Testis (tissue), 3 donors: Measurements from ENCODE around the gene PLOD1. TPM values are rescaled to one million over a fixed set of nuclear protein-coding genes. Genes with fewer than 3 reads are reported as not detected.
A peak's percentile ranks its signal among the peaks of the same experiment; 100 is the strongest.

Experiments
- DNase-seq: peaks from one replicate; pipeline ENCODE4 v3.0.0-alpha.2; 2019
- H3K27ac ChIP-seq, 2 donors: fragments of 200-600 bp; sonication (generic); one replicate each; pipeline ENCODE4 v1.5.1; 2019
- H3K27me3 ChIP-seq: fragments of 200-600 bp; sonication (generic); one replicate; pipeline ENCODE4 v1.5.1; 2019
- H3K36me3 ChIP-seq: fragments of 200-600 bp; sonication (generic); one replicate; pipeline ENCODE4 v1.5.1; 2017; ENCODE audit warnings: low read depth; ENCODE audit errors: missing control alignments
- H3K4me1 ChIP-seq: fragments of 200-600 bp; sonication (generic); one replicate; pipeline ENCODE4 v1.5.1; 2019
- H3K4me3 ChIP-seq, 2 donors: fragments of 200-600 bp; sonication (generic); one replicate each; pipeline ENCODE4 v1.5.1; 2017 to 2019
- H3K9me3 ChIP-seq: fragments of 200-600 bp; sonication (generic); one replicate; pipeline ENCODE4 v1.5.1; 2017
- CTCF ChIP-seq, 3 experiments: fragments of 450-650 bp in 2 of 3; fragments of 200-600 bp in 1 of 3; sonication (generic) in 1 of 3; IDR thresholded peaks; one replicate each; pipeline ENCODE4 v1.5.1; 2016 to 2019; ENCODE audit warnings: antibody characterized with exemption in 3 of 3, mild to moderate bottlenecking in 2 of 3, moderate library complexity in 1 of 3
- POLR2A ChIP-seq: fragments of 450-650 bp; IDR thresholded peaks from one replicate; pipeline ENCODE4 v1.6.1; 2017; ENCODE audit warnings: antibody characterized with exemption, mild to moderate bottlenecking, moderate library complexity
- WGBS, 2 donors: methylation state at CpG; one replicate each; pipeline ENCODE4 v1.1.5; 2018; 5-methylcytosine and 5-hydroxymethylcytosine counted together
- intact Hi-C: fragments of 100-400 bp; cut with DNase I; formaldehyde crosslinking; loops from one replicate; pipeline ENCODE4 v1.15.1; 2023; ENCODE audit warnings: low total_unique reads
- polyA plus RNA-seq: library from polyadenylated mRNA; stranded (reverse); fragments of 350-450 nt; fragmentation: Illumina TruSeq; extraction: RNeasy Lipid Tissue Mini Kit (QIAGEN cat#74804); gene quantifications from one replicate; pipeline ENCODE4 v1.2.3, GENCODE V29; 2014; ENCODE audit warnings: low read depth, low replicate concordance; ENCODE audit not compliant: insufficient read depth
- total RNA-seq, 2 donors: library from RNA; depleted of rRNA; stranded (reverse); fragments of >200 nt; gene quantifications; one replicate each; pipeline ENCODE4 v1.2.3, GENCODE V29; 2016

The PLOD1 gene
- total and polyA plus RNA-seq, 3 donors from 2014 or later, result 33.1 to 62.0 (median 41.3) TPM

DNA sequence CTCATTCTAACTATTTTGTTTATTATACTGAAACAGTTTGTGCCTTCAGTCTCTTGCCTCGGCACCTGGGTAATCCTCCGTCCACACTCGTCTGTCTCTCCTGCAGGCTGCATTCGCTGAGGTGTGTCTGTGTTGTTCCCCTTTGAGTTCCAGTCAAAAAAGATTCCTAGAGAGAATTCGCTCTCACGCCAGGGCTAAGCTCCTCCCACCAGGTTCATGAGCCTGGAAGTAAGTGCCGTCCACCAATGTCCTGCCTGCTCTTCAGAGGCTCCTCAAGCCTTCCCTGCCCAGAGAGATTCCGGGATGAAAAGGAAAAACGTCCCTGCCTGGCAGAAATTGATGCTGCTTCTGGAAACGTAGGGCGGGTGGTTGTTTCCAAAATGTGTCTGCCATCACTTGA is 21.2 kb upstream of the PLOD1 start:
- intact Hi-C loops, result no loop called here

DNA sequence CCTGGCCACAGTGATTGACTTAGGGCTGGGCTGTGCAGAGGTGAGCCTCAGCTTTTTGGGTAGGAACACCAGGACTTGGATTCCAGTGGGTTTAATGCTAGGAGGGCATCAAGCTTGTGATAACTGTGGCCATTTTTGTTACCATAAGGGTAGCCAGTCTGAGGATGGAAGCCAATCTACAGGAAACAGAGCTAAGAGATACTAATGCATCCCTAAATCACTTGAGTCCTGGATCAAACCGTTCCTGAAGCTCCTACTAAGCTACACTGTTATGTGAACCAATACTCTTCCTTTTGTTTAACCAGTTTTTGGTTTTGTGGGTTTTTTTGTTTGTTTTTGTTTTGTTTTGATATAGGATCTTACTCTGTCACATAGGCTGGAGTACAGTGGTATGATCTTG is 20.5 kb upstream of the PLOD1 start:
- Histone ChIP-seq H3K4me3 (no peak overlapping the region), H3K27me3 (no peaks in the 10 kb centered on the region), H3K4me1 (peaks cover 29% of the 10 kb centered on the region), H3K9me3 (no peaks in the 10 kb centered on the region), H3K36me3 (no peaks in the 10 kb centered on the region), H3K27ac (peak overlapping the region in 1 of 2 donors; percentile 17)
- 76 to 86% methylated on average over 1 of the region's 1 CpG for WGBS, 2 donors
- intact Hi-C loops, result no loop called here
- no peak for DNase-seq
- TF ChIP-seq POLR2A (no peak), CTCF (IDR thresholded peaks at IDR 0.05) (no peak)

More for the DNA sequence above, 21.2 kb upstream of the PLOD1 start:
- H3K4me1 ChIP-seq, result peaks cover 22% of the 10 kb centered on the region
- no peak overlapping the region for H3K4me3 ChIP-seq
- peak overlapping the region; percentile 17 to 65 for H3K27ac ChIP-seq
- TF ChIP-seq POLR2A (no peak), CTCF (IDR thresholded peaks at IDR 0.05) (no peak)
- WGBS, 2 donors, result 42 to 46% methylated on average over 11 of the region's 11 CpGs
- no peaks in the 10 kb centered on the region for H3K27me3 ChIP-seq
- peak; percentile 37 for DNase-seq
- H3K36me3 ChIP-seq, result no peaks in the 10 kb centered on the region
- H3K9me3 ChIP-seq, result no peaks in the 10 kb centered on the region

GRCh38 chr1:11918799-11919519 is 15.6 kb upstream of the PLOD1 start:
- Histone ChIP-seq H3K27me3 (no peaks in the 10 kb centered on the region), H3K9me3 (no peaks in the 10 kb centered on the region), H3K36me3 (no peaks in the 10 kb centered on the region), H3K27ac (peak overlapping the region in 1 of 2 donors; percentile 11), H3K4me3 (no peak overlapping the region), H3K4me1 (peaks cover 29% of the 10 kb centered on the region)
- WGBS, 2 donors, result 70 to 81% methylated on average over 12 to 14 of the region's 14 CpGs
- TF ChIP-seq POLR2A, result no peak
- no peak for TF ChIP-seq CTCF (IDR thresholded peaks at IDR 0.05)
- peak; percentile 58 for DNase-seq
- intact Hi-C loops, result no loop called here

DNA sequence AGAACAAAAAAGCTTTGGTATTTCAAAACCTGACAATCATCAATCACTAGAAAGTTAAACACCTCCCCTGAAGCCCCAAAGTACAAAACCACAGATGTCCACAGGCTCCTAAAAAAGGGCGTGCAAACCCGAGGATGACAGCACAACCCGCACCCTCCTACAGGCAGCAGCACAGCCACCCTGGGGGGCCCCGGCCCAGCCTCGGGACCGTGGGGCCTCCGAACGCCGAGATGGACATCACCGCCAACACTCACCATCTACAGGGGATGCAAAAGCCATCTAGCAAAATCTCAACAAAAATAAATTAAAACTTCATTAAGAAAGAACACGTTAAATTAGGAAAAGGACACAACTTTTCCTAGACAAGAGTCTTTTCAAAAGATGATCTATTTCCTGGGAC is 14.9 kb upstream of the PLOD1 start:
- H3K9me3 ChIP-seq, result no peaks in the 10 kb centered on the region
- no peaks in the 10 kb centered on the region for H3K27me3 ChIP-seq
- DNase-seq, result no peak
- H3K36me3 ChIP-seq, result no peaks in the 10 kb centered on the region
- 87 to 90% methylated on average over 11 of the region's 11 CpGs for WGBS, 2 donors
- TF ChIP-seq CTCF (IDR thresholded peaks at IDR 0.05) (no peak), POLR2A (no peak)
- peaks cover 35% of the 10 kb centered on the region for H3K4me1 ChIP-seq
- no peak overlapping the region for H3K27ac ChIP-seq
- intact Hi-C loops, result no loop called here
- H3K4me3 ChIP-seq, result no peak overlapping the region
